Measurements from ENCODE around the gene FBXW7.

FBXW7 gene

DNA sequence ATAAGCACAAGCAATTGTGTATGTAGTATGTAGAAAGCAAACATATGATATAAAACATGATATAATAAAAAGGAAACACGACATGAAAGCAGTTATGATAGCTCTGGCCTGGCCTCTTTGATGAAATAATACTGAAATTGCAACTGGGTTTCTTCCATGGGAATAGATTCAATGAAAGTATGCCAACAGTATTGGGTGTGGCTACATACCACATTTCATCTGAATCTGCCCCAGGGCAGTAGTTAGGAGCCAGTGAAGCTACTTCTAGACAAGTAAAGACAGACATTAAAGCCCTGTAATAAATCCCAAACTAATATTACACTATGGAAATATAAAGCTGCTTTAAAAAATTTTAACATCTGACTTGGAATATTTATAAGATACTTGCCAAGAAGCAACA, 207.3 kb downstream of the FBXW7 start:
- no peak for DNase-seq (ENCODE audit: low spot score)

DNA sequence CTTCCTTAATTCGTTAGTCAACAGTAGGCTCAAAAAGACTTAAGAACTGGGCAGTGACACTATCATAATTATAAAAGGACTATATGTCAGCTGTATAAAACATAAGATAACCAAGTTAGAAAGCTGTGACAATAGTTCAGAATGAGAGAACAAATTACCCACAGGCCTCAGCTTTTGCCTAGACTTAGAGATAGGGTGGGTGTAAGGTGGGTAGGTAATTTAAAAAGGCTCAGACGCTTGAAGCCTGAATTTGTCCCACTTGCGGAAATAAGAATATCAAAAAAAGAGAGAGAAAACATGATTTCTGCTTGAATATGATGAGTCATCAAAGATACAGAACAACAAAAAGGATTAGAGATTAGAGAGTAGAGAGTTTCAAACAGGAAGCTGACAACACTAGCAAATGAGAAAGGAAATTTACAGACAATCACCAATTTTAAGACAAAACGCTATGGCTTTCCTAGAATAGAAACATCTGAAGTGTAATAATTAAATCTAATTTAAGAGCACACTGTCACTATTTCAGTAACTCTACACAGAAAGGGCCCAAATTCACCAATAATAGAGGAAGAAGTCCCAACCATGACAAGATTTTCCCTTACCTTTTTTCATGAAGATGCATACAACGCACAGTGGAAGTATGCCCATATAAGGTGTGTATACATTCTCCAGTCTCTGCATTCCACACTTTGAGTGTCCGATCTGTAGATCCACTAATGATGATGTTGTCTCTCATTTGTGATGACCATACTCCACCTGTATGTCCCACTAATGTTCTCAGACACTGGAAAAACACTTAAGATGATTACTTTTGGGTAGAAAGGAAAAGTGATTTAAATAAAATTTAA, 208.1 kb downstream of the FBXW7 start:
- DNase-seq (ENCODE audit: low spot score), result no peak

DNA sequence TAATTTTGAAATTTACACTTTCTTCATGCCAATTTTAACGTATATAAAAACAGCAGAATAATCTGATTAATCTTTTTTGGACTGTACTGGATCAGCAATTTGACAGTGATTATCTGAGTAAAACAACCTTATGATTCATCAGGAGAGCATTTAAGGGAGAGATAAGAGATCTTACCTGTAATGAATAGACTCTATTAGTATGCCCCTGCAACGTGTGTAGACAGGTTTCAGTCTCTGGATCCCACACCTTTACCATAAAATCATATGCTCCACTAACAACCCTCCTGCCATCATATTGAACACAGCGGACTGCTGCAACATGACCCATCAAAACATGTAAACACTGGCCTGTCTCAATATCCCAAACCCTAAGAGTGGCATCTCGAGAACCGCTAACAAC, 210.1 kb downstream of the FBXW7 start:
- no peak for DNase-seq (ENCODE audit: low spot score)

DNA sequence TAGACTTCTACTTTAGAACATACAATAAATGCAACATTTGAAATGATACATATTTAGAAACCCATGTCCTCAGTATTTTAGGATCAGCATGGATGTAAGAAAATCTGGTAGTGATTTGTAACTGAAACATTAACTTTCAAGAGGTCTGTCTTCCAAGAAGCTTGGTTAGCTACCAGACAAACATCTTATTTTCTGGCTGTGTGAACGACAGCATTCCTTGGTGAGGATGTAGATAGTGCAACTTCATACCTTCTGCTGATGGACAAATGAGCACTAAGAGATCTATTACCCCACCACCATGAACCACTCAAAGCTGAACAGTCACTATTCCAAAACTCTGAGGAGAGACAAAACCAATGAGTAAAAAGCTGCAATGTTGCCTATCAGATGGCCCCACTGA, 212.7 kb downstream of the FBXW7 start:
- DNase-seq (ENCODE audit: low spot score), result no peak

DNA sequence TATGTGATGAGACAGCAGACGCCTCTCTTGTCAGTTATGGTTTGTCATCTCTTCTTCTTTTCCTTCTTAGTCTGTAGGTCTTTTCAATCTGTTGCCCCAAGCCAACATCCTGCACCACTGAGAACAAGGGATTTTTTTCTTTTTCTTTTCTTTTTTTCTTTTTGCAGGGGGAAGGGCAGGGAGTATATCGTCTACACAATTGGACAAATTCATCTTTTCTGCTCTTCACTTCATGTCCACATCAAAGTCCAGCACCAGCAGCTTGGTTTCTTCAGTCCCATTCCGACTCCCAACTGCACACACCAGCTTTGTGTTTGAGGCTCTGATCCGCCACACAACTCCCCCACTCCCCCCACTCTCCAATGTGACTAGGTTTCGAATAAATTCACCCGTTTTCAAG, 213.2 kb downstream of the FBXW7 start:
- no peak for DNase-seq (ENCODE audit: low spot score)

DNA sequence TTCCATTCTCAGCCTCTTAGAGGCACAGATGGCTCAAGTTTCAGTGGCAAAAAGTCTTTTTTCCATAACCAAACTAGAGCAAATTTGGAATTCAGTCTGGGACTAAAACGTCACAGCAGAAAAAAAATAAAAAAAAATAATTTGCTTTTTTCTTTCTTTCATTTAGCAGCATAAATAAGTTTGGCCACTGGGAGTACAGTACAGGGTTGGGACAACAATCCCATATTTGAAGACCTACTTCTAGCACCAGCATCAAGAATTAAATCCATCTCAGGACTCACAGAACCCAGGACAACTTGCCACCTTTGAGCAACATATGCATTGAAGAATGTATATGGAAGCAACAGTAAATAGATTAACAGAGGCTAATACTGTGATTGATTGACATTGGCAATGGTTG, 214.0 kb downstream of the FBXW7 start:
- DNase-seq (ENCODE audit: low spot score), result no peak

DNA sequence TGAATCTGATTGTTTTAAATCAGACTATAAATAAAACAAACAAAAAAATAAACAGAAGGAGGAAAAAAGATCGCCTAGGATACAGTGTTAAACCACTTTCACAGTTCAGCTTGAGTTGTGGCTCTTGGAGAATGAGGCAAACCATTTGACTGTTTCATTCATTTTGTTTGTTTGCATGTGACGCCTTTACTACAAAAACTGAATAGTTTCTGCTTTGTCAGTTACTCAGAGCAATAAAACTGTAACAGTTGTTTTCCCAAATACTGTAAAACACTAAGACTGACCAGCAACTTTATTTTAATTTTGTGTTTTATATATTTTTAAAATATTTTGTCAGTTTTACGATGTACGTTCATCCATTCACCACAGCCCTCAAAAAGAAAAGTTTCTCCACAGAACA, 214.5 kb downstream of the FBXW7 start:
- no peak for DNase-seq (ENCODE audit: low spot score)

DNA sequence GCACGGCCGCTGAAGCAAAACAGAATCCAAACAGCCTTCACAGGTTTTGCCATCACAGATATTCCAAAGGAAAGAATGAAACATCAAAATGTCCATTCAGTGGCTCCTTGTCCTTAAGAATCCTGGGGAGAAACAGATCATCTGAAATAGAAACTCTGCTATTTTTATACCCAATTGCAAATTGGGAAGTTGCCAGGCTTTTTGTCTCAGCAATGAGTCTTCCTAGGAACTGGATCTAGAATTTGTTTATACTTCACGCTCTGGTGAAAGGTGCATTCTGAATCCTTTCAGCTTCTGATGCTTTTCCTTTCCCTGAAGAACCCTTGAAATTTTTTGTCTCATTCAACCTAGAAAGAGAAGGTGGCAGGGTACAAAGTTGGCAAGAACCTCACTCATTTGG, 218.9 kb downstream of the FBXW7 start:
- no peak for DNase-seq (ENCODE audit: low spot score)

DNA sequence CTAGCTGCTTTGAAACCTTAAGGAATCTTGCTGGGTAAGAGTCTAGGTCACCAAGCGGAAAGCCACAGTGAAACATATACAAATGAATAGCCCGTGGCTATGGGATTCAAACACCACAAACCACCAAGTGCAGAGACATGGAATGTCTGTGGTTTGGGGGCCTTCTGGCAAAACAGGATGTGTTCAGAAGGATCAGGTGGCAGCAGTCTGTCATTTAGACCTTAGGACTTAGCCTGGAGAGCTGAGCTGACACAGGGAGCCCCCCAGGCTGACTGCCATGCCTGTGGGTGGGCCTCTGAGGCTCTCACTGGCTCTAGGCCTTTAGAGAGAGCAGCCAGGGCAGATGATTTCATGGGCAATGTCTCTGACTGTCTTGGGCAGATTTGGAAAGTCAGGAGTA, 225.6 kb downstream of the FBXW7 start:
- DNase-seq (ENCODE audit: low spot score), result peak; percentile 31

DNA sequence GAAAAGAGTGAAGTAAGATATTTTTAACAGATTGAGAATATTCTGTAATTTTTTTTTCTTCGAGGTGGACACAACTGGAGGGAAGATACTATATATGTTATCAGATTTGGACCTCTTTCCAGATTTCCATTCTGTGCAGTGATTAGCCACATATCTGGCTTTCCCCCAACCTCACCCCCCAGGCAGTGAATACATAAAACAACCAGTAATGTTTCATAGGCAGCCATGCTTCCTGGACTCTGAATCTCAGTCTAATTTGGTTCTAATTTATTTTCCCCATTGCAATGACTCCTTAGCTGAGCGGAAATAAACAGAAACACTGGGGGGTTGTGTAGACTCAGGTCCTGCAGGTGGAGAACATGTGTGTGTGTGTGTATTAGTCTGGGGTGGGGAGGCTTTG, 226.5 kb downstream of the FBXW7 start:
- DNase-seq (ENCODE audit: low spot score), result no peak

DNA sequence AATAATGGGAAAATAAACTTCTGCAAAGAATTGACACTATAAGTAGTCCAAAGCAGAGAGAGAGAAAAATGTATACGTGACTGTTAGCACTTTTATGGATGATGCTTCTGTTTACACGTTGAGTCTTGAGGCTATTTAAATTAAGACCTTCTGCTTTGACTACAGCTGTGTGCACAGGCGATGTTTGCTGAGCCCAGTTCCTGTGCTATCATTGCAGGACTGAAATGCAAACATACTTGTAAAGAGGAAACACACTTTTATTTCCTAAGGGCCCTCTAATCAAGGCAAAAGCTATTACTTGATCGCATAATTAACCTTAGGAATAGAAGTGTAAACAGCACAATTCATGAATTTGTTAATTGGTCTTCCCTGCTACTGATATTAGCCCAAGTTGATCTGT, 226.9 kb downstream of the FBXW7 start:
- DNase-seq (ENCODE audit: low spot score), result no peak

DNA sequence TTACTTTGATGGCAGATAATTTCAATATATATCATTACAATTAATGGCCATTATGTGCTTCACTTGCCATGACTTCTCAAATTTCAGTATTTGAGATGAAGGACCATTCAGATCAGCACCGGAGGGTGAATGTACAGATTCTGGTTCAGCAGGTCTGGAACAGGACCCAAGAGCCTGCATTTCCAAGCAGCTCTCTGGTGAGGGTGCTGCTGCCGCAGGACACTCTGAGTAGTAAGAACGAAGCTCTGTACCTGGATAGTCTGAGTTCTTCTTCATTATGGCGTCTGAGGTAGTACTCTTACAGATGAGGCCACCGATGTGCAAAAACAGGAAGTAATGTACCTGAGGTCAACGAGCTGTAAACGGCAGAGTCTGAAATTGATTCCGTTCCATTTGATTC, 228.2 kb downstream of the FBXW7 start:
- no peak for DNase-seq (ENCODE audit: low spot score)

DNA sequence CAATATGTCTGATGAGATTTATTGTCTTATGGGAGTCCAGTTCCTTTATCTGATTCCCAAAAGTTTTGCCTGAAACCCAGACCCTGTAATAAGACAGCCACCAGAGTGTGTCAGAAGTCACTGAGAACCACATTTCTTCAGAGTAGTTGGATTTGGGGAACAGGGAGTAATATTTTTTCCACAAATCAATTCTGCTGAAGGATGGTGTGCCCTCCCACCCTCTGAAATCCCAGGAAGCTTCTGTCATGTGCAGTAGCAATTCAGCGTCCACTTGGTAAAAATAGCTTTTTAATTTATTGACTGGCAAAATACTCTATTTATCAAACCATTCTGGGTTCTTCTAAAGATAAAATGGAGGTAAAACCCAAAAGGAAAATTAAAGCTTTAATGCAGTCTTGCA, 229.4 kb downstream of the FBXW7 start:
- DNase-seq (ENCODE audit: low spot score), result no peak

DNA sequence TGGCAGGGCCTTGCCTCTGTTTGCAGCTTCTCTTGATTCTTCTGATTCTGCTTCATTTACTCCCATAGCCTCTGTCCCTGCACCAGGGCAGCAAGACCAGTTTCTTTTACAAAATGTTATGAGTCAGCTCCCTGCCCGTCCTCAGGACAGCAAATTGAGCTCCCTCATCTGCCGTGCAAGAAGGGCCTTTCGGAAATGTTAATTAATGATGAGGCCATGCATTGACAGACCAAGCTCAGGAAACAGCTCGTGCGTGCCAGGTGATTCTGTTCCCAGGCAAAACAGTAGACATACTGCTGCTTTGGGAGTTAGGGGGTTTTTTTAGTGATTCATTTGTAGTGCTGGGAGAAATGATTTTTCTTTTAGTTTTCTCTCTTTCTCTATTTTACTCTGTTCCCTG, 231.7 kb downstream of the FBXW7 start:
- no peak for DNase-seq (ENCODE audit: low spot score)

DNA sequence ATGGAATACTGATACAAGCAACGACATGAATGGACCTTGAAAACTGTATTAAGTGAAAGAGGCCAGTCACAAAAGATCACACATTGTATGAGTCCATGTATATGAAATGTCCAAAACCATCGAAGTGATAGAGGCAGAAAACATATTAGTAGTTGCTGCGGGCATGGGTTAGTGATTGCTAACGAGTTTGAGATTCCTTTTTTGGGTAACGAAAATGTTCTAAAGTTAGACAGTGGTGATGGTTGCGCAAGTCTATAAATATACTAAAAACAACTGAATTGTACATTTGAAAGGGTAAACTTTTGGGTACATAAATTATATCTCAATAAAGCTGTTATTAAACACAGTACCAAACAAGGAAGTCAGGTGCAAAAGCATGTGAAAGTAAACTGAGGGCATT, 234.5 kb downstream of the FBXW7 start:
- no peak for DNase-seq (ENCODE audit: low spot score)

DNA sequence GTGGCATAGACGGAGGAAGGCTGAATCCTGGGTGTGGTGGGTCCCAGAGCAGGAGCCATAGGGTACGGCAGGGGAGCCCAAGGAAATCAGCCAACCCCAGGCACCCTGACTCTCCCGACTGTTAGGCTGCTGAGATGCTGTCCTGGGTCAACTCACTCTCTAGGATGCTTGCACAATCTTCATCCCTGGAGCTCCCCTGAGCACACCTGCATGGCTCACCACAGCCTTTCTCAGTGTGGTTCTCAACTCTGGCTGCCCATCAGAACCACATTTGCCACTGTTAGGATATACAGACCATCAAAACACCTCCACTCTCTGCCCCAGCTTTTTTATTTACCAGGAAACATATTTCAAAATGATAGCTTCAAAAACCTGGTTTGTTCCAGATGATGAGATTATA, 236.3 kb downstream of the FBXW7 start:
- no peak for DNase-seq (ENCODE audit: low spot score)

DNA sequence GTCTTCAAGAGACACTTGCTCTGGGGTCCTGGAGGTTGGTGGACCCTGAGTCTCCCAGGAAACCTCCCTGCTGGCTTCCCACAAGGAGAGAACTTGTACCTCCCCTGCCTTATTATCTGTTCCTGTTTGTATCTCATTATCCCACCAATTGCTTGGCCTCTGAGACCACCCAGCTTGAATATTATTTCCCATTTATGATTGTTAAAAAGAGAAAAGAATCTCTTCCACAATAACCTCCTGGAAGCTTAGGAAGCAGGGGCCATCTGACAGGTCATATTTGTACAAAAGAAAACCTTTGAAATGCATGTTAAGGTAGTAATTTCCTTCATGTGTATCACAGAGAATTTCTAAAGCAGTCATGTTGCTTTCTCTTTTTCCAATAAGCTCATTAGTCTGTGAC, 239.5 kb downstream of the FBXW7 start:
- no peak for DNase-seq (ENCODE audit: low spot score)

DNA sequence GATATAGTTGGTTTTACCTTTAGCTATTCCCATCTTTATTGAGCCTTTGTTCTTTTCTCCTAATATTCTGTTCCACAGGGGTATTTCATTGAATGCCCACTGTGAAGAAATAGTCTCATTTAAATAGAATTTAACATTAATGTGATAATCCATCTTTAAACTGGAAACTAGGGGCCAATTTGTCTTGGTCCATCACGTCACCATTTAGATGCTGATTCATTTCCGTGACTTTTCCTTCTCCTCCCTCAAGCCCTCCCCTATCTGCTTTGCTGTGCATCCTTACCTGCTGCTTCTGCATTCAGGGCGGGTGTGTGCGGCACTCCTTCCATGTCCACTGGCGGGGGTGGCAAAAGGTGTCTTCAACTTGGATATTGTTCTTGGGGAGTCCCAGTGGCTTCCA, 241.1 kb downstream of the FBXW7 start:
- no peak for DNase-seq (ENCODE audit: low spot score)

DNA sequence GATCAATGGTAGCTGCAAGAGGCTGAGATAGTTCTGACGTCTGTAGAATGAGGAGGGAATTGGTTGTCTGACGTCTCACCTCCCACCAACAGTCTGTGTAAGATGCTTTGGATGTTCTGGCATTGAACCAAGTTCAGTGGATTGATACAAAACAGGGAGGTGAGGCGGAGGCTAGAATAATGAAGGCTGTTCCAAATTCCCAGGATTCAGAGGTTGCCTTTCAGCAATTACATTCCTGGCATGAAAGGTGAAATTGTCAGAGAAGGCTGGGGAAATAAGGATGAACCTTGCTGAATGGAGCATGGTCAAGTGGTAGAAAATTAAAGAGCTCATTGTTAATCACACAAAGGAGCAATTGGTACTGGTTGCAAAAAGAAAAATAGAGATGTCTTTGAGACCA, 241.6 kb downstream of the FBXW7 start:
- DNase-seq (ENCODE audit: low spot score), result no peak

DNA sequence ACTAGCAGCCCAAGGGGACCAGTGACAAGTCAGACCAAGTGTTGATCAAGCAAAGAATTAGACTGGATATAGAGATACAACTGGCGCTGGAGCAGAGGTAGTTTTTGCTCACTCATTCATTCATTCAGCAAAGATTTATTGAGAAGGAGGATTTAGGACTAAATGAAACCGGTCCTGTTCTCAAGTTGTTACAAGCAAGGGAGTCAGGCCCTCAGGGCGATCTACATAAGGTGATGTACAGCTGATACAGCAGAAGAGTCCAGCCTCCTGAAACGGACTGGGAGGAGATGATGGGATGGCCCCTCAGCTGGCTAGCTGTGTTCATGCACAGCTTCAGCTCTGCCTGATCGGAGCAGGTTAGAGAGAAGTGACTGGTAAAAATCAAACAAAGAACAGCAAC, 242.4 kb downstream of the FBXW7 start:
- DNase-seq (ENCODE audit: low spot score), result no peak

DNA sequence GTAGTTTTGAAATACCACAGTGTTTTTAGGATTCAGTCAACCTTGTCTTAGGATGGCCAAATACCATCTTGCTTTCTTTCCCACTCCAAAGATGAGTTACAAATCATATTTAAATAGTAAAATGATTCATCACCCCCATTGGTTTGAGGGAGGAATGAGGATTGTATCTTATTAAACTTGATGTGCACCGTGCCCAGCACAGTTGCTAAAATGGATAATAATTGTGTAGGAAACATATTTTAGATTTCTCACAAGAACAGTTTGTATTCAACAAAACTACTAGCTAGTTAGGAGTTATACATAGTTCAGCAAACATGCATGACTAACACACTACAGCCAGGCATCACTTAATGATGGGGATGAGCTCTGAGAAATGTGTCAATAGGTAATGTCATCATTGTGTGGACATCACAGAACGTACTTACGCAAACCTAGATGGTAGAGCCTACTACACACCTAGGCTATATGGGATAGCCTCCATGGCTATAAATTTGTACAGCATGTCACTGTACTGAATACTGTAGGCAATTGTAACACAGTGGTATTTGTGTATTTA, 245.4 kb downstream of the FBXW7 start:
- DNase-seq (ENCODE audit: low spot score), result no peak

DNA sequence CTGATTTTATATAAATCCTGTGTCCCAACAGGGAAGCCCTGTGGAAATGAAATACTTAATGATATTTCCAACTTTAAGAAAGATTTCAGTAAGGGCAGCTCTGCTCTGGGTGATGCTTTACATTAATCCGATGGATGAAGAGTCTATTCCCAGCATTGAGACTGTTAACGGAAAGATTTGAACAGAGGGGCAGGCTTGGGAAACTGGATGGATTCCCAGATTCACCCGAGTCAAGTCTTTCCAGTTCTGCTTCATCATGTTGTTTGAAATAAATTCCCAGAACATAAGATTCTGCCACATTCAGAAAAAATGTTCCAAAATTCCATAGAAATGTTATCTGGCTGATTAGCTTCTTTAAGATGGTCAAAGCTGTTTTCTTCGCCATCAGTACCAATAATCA, 246.0 kb downstream of the FBXW7 start:
- no peak for DNase-seq (ENCODE audit: low spot score)

DNA sequence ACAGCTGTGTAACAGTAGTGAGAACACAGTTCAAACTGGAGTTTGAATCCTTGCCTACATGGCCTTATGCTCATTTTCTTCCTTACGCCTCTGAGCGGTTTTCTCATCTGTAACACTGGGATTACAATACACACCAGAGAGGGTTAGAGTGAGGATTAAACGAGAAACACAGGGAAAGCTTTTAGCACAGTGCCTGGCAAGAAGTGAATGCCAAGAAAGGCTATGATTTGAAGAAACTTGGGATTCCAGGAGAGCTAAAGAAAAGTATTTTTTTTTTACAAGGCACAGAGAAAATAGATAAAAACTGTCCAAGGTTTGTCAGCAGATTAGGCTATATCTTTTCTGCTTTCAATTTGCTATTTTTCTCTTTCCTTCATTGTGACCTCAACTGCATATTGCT, 246.4 kb downstream of the FBXW7 start:
- no peak for DNase-seq (ENCODE audit: low spot score)

DNA sequence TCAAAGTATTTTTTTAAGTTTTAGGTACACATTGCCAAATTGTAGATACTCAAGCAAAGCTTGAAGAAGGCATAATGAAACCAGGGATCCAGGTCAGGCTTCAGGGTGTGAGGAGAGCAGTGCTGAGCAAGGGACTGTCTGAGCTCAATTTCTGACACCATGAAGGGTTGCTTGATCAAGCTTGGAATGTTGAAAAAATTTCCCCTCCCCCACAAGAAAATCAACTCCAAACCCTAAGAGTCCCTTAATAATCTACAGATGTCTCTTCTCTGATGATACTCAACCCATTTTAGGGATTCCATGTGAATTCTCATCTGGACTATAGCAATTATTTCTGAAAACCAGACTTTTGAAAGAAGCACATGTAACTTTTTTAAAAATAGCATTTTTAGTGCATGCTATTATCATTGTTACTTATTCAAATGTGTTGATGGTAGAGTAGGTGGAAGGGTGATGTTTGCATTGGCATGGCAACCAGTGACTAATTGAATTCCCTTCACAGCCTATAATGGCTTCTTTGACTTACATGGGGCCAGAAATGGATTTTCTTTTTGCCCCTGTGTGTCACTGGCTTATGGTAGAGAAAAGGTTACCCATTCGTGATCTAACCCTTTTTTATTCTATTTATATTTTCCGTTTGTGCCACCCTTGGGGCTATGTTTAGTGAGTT, 252.0 kb downstream of the FBXW7 start:
- no peak for DNase-seq (ENCODE audit: low spot score)

Data from hepatic stellate cell (primary cell).